Activated CD4-positive, alpha-beta T cell treated with anti-CD3 and anti-CD28 coated beads, Interleukin-2, Interleukin-4, amounts not matched to agents 100 ng/mL and 50 ng/mL, durations not matched to agents 16 hours and 8 hours (primary cell): ENCODE measurements around the gene MTA1.

Source experiments
- DNase-seq: peaks from one replicate; pipeline ENCODE4 v3.0.0-alpha.2; 2020; ENCODE audit warnings: low spot score

Gene MTA1

GRCh38 chr14:105410642-105411016, 9.0 kb upstream of the MTA1 start:
- no peak for DNase-seq

DNA sequence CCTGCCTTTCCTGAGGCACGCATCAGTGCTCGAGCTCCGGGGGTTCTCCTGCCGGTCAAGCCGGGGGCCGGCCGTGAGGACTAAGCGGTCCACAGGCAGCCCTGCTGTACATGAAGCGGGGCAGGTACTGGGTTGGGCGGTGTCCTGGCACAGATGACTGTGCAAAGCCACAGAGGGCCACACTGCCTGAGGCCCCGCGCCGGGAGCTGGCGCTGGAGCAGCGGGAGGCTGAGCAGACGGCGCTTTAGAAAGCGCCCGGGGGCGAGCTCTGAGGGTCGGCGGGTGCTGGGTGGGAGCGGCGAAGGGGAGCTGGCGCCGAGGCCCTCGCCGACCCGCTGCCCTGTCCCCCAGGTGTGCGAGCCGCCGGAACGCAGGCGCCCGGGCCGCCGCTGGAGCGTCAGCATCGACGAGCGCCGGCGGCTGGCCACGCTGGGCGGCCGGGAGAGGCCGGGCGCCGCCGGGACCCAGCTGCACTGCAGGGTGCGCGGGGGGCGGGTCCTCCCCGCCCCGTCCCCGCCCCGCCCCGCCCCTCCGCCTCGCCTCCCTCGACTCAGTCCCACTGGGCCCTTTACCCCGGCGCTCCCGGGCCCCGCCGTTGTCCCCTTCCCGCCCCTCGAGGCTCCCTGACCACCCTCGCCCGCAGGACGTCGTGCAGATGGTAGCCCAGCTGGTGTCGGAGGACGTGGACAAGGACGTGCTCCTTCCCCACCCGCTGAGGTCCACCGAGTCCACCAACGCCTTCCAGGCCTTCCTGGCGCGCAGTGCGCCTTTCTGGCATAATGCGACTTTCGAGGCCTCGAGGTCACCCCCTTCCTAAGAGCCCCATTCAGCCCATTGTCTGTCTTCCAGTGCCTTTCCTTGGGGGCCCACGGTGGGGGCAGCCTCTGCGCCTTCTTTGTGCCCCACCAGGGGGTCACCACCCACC, 8.3 kb upstream of the MTA1 start:
- DNase-seq = no peak

DNA sequence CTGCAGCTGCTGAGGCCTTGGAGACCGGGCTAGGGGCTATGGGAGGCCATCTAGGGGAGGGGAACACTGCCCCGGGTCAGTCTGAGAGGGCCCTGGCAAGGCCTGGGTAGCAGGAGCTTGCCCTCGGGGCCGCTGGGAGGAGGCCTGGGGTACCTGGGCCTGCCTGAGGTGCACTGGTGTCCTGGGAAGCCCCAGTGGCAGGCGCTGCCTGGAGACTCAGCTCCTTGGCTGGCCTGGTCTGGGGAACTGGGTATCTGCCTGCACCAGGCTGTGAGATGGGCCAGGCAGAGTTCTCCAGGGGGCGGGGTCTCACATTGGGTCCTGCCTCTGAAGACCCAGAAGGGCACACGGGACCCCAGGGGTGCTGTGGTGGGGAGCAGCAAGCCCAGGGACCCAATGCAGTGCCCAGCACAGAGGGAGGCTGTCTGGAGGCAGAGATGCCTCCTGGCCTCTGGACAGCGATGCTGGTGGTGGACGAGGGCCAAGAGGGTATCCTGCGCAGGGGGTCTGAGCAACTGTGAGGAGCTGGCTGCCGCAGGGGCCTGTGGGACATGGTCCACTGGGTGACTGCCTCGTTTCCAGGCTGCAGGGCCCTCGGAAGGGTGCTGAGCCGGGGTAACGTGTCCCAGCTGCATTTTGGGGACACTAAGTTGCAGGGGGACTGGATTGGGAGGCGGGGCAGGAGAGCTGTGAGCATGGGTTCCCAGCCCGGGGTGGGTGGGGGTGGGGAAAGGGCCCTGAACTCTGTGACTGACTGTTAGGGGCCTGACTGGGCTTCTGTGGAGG, 7.4 kb upstream of the MTA1 start:
- DNase-seq = no peak

DNA sequence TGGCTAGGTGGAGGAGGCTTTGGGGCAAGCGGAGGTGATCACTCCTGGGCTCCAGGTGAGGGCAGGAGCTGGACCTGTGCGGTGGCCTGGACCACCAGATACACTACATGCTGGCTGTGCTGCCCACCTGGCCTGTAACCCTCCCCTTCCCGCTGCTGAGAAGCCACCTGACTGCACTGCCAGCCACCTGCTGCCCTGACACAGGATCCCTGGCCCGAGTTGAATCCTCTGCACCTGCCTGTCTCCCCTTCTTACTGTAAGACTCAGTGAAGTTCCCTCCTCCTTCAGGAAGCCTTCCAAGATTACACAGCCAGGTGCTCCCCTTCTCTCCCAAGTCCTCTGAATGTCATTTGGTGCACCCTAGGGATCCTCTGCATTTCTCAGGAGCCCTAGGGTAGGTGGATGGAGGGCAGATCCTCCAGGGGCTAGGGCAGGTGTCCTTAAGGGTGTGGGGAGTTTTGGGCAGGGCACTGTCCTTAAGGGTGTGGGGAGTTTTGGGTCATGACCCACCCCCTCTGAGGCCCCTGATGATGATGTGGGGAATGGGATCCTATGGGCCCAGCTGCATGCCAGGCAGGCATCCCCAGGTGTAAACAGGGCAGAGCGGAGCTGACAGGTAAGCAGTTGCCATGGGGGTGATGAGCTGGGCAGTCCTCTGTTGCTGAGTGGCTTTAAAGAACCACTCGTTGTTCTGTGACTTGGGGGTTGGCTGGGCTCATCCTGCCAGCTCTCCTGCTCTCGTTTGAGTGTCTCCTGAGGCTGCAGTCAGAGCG, 6.7 kb upstream of the MTA1 start:
- no peak for DNase-seq

DNA sequence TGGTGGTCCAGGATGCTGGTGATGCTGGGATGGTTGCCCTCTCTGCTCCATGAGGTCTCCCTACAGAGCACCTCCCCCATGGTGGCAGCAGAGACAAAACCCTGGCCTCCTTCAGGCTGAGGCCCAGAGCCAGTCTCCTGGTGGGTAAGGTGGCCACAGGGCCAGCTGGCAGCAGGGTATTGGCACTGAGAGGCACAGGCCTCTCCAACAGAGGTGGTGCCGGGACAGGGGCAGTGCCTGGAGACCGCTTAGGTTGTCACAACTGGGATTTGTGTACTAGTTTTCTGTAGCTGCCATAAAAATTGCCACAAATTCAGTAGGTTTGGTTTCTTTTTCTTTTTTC, 6.1 kb upstream of the MTA1 start:
- DNase-seq = no peak

DNA sequence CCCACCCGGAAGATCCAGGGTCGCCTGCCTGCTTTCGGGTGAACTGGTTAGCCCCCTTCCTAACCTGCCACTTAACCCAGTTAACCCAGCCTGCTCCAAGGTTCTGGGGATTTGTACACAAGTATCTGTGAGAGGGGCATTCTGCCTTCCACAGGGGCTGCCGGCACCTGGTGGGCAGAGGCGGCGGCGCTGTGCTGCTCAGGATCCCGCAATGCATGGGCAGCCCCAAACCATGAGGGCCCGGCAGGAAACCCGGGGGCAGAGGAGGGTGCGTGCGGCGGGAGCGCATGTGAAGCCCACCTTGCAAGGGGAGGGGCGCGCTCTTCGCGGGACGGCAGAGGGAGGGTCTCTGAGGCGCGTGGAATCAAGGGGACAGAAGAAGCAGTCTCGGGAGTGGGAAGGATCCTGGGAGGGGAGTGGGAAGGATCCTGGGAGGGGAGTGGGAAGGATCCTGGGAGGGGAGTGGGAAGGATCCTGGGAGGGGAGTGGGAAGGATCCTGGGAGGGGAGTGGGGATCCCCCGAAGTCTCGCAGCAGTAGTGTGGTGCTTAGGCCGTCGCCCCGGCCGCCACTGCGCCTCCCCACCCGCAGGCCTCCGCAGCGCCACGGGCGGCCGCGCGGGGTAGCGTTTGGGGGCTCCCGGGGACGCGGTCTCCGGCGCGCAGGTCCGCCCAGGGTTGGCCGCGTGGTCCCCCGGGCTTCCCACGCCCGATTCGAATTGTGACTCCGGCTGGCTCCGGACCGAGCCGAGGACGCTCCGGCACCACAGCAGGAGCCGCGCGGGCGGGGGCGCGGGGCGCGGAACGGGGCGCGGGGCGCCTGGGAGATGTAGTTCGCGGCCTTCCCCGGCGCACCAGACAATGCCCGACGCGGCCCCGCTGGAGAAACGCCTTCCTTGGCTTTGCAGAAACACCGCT, 4.9 kb upstream of the MTA1 start:
- peak; percentile 55 for DNase-seq

DNA sequence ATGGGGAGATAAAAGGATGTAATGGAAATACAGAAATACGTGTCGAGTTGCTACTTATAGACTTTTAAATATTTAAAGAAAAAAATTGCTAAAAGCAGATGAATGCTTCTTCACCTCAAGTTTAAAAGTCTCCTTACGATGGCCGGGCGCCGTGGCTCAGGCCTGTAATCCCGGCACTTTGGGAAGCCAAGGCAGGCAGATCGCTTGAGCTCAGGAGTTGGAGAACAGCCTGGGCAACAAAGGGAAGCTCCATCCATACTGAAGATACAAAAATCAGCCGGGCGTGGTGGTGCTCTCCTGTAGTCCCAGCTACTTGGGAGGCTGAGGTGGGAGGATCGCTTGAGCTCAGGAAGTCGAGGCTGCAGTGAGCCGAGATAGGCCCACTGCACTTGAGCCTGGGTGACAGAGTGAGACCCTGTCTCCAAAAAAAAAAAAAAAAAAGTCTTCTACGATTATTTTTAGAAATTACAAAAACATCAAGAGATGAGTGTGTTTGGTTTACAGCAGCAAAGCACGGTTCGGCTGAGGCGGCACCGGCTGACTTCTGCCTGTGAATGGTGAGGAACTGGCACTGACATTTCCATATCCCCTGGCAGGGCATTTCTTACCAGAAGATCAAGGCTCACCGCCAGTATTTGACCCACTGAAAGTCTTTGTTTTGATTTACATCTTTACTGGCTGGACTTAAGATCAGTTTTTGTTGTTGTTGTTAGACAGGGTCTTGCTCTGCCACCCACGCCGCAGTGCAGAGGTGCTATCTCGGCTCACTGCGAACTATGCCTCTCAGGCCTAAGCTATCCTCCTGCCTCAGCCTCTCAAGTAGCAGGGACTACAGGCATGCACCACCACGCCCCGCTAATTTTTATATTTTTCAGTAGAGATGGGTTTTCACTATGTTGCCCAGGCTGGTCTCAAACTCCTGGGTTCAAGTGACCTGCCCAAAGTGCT, 3.9 kb upstream of the MTA1 start:
- no peak for DNase-seq

DNA sequence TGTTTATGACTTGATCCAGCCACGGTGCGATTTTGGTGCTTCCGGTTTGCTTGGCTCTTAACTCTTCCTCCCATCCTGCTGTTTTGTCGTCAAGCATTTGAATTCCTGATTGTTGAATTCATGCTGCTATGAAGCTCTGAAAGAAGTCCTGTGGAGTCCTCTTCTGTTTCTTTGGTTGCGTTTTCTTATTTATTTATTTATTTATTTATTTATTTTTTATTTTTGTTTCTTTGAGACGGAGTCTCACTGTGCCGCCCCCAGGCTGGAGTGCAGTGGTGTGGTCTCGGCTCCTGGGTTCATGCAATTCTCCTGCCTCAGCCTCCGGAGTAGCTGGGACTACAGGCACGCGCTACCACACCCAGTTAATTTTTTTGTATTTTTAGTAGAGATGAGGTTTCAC, 3.0 kb upstream of the MTA1 start:
- DNase-seq = no peak

- DNase-seq = no peak
Observed at GRCh38 chr14:105417690-105418121, 1.9 kb upstream of the MTA1 start.

GRCh38 chr14:105418269-105419194, 1.1 kb upstream of the MTA1 start:
- DNase-seq = no peak

GRCh38 chr14:105420101-105420973, 710 bp downstream of the MTA1 start:
- no peak for DNase-seq

- DNase-seq = no peak
Observed at GRCh38 chr14:105420974-105421674, 1.5 kb downstream of the MTA1 start.

DNA sequence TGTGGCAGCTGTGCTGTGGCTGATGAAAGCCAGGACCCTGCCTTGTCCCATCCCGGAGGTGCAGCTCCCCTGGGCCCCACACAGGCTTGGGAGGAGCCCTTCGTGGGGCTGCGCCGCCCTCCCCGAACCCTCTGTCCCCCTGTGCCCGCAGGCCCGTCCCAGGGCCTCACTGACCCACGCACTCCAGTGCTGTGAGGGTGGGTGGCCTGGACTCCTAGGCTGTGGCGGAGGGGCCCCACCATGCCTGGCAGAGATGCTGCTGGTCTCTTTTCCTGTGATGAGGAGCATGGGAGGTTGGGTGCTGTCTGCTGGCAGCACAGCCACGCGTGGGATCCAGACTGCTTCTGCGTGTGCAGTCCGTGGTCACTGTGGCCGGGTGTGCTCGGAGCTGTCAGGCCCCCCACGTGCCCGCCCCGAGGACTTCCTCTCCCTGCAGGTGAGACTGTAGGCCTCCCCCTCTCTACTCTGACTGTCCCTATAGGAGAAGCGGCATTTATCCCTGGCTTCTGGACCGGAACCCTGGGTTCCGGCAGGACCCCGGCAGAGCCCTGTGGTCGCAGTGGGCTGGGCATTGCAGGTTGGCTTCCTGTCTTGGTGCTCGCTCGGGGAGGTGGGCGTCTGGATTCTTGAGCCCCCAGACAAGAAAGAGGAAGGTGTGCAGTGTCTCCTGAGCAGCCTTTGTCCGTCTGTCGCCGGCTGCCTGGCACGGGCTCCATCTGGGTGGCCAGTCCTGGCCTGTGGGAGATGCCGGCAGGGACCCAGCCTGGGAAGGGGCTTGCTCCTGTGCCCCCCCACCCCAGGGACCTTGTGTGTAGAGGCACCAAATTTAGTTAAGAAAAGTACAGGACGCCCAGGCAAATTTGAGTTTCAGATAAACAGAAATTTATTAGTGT, 2.3 kb downstream of the MTA1 start:
- DNase-seq = no peak

DNA sequence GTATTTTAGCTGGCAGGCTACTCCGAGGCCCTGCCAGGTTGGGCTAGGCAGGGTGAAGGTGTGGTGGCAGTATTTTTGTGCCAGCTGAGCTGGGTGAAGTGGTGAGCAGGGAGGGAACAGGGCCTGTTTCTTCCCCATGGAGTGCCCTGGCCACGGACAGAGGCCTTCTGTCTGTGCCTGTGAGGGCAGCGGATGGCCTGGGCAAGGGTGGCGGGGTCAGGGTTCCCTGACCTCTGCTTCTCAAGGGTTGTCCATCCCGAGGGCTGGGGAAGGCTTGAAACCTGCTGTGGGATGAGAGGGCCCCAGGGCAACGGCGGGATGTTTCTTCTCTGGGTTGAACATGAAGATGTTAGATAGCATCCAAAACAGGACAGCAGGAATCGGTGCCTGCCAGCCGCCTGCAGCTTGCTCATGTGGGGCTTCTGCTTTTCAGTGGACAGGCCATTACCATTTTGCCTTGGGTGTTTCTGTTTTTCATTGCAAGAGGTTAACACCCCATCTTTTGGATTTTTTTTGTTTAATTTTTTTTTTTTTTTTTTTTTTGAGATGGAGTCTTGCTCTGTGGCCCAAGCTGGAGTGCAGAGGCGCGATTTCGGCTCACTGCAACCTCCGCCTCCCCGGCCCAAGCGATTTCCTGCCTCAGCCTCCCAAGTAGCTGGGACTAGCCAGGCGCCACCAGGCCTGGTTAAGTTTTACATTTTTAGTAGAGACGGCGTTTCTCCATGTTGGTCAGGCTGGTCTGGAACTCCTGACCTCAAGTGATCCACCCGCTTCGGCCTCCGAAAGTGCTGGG, 3.3 kb downstream of the MTA1 start:
- DNase-seq = no peak

DNA sequence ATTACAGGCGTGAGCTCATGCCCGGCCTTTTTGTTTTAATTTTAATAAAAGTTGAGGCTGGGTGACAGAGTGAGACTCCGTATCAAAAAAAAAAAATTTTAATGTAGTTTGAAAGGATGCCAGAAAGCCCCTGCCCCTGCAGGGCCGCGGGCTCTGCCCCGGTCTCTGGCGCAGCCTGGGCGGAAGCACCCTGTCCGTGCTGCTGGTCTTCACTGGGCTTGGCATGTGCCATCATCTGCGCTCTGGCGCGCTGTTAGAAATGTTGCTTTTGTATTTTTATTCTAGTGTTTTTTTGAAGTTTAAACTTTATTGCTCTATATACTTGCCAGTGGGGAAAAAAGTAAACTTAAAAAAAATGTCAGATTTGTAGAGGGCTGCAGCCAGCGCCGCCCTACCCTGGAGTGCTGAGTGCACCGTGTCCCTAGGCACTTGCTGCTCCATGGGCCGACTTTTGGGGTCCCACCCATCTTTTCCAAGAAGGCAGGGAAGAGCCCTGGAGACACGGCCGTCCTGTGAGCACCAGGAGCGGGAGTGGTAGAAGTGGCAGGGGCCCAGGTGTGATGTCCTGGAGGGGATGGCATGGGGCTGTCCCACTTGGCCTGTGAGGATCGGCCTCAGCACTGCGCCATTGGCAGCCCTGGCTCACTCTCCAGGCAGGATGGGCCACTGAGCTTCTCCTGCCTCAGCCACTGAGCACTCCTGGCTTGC, 4.0 kb downstream of the MTA1 start:
- DNase-seq = no peak
